Activated T-helper 1 cell treated with Interleukin-2 at 50 U/mL for 16 hours (primary cell): ENCODE measurements around the gene CDS1.
"Not testable (repeated sequence)": the region's sequence is repeated elsewhere in the genome, so short reads cannot be mapped to it uniquely, and the experiment has no call there.

Experiments
- DNase-seq: peaks from one replicate; pipeline ENCODE4 v3.0.0-alpha.2; 2020; ENCODE audit warnings: low read depth

CDS1 gene

DNA sequence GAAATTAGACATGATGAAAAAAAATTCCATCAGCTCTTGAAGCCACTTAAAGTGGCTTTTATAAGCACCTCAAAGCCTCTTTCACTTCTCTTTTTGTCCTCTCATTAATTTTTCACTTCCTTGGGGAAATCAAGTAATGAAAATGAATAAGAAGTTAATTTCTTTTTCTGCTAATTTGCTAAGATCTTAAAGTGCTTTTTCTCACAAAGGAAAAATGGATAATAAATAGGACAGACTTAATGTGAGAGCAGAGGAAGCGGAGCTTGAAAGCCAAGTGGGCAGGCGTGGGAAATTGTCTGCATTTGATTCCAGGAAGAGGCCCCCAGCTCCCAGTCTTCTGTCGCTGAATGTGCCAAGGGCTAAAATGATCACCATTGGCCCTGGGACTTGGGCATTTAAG, 28.6 kb downstream of the CDS1 start:
- DNase-seq: no peak

DNA sequence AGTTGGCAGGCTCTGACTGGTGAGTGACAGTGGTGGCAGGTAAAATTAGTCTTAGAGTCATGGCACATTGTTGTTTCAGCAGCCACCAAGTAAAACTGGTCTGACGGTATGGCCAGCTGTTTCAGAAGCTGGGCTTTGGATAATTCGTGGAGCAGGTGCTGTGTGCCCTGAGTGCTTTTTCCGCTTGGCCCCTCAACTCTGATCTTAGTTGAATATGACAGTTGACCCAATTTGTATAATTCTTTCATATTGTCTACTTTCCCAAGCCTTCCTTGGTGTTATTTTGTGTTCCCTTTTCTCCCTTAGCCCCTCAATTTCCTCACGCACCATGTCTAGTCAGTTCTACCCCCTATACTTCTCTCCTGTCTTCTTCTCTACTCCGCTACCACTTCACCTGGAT, 32.0 kb downstream of the CDS1 start:
- DNase-seq: no peak

DNA sequence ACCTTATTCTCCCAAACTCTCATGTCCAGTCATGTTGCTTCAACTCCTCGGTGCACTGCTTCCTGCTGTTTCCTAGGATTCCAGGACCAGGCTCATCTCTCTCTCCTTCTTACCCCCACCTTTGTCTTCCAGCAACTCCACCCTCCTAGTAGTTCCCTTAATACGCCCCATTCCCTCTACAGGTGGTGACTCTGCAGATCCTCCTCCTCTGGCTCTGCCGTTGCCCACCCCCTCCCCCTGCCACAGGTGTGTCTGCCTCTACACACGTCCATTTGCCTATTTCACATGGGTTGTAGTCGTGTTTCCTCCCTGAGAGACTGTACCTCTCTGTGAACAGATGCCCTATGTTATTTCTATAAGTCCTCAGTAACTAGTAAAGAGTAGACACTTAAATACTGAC, 32.4 kb downstream of the CDS1 start:
- DNase-seq: no peak

DNA sequence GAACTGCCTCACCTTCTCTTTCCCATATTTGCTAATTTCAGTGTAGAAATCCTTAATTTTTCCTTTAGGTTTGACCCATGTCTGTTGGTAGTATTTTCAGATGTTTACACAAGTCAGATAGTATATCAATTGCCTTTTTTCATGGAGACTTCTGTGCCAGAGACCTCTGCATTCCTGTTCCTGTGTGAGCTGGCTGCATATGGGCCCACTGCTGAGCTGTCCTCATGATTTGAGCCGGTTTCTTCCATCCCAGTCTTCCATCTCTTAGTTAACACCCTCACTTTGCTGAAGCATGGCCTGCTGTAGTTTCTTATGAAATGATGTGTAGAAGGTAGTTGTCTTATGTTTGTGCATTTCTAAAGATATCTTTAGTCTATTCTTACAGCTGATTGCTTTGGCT, 40.0 kb downstream of the CDS1 start:
- DNase-seq: no peak

DNA sequence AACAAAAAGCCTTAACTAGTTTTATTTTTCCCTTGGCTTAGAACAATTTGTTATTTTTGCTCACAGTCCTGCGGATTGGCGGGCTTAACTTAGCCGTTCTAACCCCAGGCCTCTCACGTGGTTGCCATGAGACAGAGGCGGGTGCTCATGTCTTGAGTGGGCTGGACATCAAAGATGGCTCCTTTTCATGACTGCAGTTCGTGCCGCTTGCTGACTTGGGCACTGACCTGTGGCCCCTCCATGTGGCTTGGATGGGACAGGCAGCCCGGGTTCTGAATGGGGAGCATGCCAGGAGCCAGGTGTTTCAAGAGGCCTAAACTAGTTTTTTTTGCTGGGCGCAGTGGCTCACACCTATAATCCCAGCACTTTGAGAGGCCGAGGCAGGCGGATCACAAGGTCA, 40.7 kb downstream of the CDS1 start:
- DNase-seq: no peak

DNA sequence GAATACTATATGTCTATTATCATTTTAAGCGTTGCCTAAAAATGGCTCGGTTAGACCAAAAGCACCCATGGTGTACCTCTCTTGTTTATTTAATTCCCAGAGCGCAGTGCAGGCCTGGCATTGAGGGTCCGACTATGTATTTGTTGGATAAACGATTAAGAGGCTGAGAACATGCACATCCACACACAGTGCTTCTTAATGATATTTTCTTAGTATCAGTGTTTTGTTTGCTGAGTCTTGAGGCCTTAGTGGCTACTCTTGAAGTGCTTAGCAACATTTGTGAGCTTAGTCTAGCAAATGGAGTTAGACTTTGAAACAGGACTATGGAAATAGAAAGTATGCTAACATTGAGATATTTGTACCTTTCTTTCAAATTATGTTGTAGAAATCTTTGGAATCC, 43.7 kb downstream of the CDS1 start:
- no peak for DNase-seq

DNA sequence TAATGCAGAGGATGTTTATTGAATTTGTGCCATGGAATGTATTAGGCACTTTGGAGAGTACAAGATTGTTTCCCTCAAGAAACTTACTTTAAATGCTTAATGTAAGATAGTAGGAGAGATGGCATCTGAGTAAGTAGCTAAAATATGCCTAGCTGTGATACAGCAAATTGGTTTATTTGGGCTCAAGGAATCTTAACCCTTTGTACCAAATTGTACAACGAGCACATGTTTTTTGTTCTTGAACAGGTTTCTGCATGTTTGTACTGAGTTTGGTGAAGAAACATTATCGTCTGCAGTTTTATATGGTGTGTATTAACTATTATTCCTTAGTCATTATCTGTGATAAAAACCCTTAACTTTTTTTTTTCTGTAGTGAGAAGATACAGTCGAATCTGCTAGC, 48.6 kb downstream of the CDS1 start:
- DNase-seq: no peak

DNA sequence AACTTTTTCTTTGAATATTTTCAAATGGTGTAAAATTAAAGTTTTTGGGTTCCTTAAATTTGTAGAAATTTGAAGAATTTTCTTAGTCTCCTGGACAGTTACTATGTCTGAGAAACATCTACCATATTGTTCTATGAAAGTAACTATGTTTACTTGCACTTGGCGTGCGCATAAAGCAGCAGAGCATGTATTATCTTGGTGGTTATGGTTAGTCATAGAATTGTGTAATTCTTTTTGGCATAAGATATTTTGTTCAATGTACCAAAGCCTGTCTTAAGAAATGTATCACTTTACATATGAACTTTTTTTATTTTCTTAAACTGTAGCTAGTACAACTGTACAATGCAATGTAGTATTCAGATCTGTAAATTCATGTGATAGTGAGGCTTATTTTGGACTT, 49.2 kb downstream of the CDS1 start:
- no peak for DNase-seq

DNA sequence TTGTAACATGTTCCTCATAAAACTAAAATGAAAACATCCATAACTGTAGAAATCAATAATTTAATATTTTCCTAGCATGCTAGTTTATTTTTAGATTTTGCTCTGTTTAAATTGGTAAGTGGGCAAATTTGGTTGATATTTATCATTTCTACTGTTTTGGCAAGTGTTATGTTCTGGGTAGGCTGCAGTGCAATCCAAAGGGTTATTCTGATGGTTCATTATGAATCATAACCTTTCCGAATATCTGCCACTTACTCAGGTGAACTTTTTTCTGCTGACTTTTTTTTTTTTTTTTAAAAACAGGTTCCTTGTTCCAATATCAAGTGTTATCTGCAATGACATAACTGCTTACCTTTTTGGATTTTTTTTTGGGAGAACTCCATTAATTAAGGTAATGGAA, 52.0 kb downstream of the CDS1 start:
- no peak for DNase-seq

DNA sequence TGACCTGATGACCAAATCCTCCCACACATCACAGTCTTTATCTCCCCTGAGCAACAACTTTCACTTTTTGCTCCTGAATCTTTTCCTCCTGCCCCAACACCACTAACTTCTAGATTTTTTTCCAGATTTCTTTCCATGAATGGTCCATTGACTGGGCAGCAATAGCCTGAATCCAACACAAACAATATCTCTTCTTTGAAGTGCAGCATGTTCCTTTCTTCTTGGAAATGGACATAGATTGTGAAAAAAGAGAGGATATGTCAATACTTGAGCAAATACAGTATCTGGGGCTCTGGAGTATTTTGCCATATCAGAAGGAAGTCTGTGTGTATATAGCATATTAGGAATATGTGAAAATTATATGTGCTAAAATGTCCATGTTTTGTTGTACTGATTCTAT, 55.2 kb downstream of the CDS1 start:
- no peak for DNase-seq

DNA sequence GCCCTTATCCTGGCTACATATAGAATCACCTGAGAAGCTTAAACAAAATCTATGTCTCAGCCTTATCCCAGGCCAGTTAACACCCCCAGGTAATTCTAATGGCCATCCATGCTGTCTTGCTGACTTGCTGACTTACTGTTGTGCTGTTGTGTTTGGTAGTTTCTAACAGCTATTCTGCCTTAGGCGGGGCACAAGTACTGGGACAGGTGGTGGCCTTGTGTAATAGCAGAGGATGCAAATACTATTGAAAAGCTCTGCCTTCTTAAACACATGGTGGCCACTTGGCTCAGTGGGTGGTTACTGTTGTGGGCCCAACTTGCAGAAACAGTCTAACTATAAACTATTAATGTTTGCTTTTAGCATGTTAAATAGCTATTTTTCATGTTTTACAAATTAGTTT, 56.2 kb downstream of the CDS1 start:
- DNase-seq: no peak

DNA sequence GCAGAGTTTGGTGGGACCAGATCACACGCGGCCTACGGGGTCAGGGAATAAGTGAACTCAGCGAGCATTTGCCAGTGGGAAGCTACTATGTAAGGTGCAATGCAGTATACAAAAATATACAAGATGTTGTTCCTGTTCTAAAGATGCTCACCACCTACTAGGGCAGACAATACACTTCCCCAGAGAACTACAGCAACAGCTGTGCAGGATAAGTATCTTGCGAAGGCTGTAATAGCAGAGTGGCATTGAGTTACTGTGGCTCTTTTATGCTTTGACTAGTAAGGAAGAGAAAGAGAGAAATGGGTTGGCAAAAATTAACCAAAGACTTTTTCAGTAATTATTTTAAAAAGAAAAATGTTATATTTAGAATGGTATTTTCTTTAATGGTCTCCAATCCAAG, 61.2 kb downstream of the CDS1 start:
- DNase-seq: no peak

DNA sequence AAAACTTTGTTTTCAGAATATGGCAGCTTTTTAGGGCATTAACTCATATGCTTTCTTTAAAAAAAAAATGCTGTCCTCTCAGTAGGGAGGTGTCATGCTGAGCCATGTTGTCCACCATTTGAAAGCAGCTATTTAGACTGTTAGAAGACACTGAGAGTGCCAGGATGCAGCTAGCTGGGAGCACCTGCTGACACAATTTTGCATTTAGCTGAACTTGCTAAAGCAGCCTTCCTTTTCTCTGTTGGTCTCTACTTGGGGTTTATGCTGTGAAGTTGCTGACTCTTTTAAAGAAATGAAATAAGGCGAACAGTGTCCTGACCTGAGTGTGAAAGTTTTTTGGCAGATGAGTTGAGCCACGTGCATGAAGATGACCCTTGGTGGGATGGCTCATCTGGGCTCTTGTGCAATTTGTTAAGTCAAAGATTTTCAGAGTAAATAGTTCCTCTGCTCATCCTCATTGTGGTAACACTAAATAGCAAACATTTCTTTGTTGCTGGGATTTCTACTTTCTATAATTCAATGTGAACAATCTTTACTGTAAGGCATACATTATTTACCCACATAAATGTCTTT, 64.5 kb downstream of the CDS1 start:
- DNase-seq: no peak

DNA sequence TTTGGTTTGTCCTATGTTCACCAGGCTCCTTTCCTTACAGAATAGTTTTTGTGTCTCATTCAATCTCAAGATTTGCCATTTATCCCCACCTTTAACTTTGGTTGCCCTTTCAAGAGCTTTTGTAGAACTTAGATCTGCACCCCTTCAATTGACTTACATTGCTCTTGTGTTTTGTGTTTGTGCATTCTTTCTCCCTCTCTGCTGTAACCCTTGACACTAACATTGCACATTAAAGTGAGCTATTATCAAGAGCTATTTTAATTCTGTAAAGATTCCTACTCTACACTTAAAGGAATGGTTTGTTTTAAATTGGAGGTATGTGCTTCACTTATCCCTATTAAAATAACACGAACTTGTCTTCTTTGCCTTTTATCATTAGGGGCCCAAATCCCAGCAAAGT, 65.3 kb downstream of the CDS1 start:
- DNase-seq: no peak

DNA sequence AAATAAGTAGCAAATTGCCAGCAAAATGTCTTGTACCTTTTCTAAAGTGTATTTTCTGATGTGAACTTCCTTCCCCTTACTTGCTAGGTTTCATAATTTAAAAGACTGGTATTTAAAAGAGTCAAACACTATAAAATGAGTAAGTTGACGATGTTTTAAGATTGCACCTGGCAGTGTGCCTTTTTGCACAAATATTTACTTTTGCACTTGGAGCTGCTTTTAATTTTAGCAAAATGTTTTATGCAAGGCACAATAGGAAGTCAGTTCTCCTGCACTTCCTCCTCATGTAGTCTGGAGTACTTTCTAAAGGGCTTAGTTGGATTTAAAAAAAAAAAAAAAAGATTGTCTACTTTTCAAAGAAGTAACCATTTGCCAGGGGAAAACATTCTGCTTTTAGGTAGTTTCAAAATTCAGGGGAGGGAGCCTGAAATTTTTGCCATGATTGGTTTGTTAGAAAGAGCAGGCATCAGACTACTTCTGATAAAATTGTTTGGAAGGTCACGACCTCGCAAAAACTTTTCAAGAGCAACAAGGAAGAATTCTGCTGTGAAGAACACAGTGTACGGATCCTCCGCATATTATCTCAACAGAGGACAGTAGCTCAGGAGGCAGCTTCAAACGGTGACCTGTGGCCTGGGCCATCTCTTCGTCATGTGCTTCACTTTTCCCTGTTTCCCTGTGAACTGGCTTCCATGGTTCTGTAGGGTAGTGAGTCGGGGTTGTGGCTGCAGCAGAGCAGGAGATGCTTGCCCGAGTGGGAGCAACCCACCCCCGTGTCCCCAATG, 66.1 kb downstream of the CDS1 start:
- DNase-seq: no peak

DNA sequence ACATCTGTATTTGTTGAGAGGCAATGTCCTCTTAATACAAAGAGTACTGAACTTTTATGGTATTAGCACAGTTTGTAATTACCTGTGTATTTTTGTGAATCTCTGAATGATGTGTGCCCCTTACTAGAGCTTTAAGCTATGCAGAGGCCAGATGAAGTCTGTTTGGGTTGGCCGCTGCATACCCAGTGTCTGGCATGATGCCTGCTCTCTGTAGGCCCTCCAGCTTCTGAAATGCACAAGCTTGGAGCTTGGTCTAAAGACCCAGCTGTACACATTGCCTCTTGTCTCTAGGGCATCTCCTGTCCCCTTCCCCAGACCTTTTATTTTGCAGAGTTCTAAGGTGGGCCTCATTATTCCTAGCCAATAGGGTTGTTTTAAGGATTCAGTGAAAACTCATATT, 68.6 kb downstream of the CDS1 start:
- DNase-seq: no peak

DNA sequence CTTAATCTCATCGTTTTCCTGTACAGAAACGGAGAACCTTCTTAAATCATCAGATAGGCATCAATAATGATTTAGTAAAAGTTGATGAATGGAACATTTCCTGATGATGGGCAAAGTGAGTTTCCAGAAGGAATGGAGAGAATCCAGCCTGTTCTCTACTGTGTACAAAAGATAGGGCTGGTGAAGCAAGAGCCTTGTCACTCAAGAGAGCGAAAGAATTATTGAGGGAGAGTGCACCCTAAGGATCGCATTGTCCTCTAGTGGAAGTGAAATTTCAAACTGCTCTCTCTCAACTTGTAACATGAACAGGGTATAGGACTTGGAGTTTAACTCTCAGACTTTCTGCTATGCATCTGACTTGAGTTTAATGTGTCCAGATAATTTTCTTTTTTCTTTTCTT, 69.6 kb downstream of the CDS1 start:
- no peak for DNase-seq

DNA sequence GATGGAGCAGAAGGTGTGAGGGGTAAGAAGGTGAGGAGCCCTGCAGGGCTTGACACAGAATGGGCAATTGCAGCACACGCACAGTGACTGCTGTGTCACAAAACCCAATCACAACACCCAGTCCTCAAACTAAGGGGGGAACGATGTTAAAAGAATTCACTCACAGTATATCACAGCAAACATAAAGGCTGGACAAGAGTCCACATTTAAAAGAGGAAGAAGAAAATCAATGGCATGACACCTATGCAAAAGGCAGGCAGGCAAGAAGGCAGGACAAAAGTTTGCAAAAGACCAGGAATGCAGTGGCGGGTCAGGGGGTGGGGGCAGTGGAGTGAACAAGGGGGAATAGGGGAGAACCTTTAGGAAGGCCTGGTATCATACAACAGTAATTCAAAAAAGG, 77.7 kb downstream of the CDS1 start:
- no peak for DNase-seq

DNA sequence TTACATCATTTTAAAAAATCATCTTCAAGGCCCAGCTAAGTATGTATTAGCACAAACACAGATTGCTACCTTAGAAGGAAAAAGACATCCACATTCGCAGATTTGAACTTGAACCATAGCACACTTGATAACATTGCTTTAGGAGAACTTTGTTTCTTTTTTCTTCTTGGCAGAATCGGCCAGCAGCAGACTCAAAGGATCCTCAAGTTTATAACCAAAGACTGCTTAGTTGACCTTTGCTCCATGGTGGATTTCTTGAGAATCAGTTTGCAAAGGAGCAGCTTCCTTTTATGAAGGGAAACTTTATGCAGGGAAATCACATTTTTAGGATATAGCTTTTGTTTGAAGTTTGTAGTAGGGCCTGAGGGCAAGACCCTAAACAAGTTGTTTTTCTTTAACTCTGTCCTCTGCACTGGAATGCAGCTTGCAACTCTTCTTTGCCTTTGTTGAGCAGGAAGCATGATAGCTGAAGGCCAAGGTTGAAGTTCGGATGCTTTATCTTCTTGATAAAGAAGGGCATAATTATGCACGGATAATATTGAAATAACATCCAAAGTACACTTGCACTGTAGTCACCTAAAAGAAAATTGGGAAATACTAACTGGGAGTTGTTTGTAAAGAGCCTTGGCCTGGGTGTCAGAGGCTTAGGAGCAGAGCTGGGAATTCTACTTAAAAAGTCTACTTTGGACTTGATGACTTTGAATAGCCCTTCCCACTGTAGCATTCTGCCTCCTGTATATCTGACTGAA, 78.4 kb downstream of the CDS1 start:
- DNase-seq: no peak

DNA sequence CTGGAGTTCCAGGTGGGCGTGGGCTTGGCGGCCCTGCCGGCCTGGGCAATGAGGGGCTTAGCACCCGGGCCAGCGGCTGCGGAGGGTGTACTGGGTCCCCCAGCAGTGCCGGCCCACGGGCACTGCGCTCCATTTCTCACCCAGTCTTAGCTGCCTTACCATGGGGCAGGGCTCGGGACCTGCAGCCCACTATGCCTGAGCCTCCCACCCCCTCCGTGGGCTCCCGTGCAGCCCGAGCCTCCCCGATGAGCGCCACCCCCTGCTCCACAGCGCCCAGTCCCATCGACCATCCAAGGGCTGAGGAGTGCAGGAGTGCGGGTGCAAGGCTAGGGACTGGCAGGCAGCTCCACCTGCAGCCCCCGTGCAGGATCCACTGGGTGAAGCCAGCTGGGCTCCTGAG, 81.8 kb downstream of the CDS1 start:
- not testable (repeated sequence) for DNase-seq

DNA sequence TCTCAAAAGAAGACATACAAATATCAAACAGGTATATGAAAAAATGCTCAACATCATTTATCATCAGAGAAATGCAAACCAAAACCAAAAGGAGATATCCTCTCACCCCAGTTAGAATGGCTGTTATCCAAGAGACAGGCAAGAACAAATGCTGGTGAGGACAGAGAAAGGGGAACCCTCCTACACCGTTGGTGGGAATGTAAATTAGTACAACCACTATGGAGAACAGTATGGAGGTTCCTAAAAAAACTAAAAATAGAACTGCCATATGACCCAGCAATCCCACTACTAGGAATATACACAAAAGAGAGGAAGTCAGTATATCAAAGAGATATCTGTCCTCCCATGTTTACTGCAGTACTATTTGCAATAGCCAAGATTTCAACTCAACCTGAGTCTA, 83.5 kb downstream of the CDS1 start:
- DNase-seq: no peak

DNA sequence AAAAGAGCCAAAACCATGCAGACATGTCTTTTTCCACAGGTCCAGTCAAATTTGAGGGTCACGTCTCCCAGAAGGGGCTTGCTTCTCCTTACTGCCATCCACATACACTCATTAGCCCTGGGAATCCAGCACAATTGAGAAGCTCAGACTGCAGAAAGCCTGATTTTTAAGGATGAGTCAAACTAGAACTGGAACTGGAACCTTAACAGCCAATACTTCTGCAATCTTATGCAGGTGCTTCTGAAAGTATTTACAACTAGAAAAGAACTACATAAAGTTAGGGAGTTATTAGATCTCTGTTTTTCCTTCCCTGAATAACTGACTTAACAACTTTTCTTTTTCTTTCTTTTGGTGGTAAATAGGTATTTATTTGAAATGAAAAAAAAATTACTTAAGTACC, 86.3 kb downstream of the CDS1 start:
- DNase-seq: no peak

DNA sequence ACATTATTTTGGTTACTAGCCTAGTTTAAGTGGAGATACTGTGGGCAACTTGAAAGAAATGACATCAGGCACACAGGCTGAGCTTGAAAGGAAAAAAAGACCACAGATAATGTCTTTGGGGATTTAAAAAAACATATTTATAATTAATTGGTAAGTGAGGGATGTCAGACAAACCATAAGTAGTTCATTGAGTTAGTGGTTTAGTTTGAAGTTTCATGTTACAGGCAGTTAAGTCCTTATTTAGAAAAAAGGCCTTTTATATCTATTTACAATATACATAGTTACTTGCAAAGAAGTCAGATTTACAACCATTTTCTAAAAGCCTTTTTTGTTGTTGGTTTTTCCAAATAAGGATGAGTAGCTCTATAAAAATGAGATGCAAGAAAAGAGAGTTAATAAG, 89.2 kb downstream of the CDS1 start:
- no peak for DNase-seq
